HG02852 (cell line): Measurements from ENCODE around the gene SIGLECL1.

Experiments
- ATAC-seq: cut with Tn5 transposase; IDR thresholded peaks from one replicate; pipeline ENCODE4 v1.9.1; 2021; ENCODE audit warnings: mild to moderate bottlenecking, moderate library complexity; ENCODE audit not compliant: unreplicated experiment

Gene SIGLECL1

DNA sequence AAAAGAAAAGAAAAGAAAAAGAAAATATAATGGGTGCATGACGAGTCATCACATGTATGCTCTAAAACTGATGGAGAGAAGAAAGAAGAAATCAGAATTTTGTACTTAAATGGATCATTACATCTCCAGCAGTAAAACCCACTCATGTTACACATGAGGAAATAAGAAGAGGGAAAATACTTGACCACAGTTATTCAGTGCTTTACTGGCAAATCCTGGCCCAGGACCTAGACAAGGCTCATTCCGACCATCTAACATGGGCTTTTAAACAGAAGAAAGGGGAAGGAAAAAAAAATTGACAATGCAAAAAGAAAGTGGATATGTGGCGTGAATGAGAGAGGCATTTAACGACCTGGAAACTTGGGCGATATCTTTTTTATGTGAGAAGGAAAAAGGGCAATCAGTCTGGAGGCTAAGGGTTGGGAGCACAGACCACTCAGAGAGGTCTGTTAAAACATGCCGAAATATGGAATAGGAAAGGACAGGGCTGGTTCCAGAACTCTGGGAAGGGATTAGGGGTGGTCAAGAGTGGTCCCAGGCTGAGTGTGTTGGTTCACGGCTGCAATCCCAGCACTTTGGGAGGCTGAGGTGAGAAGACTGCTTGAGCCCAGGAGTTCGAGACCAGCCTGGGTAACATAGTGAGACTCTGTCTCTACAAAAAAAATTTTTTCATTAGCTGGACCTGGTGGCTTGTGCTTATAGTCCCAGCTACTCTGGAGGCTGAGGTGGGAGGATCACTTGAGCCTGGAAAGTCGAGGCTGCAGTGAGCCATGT lies 1.6 kb downstream of the SIGLECL1 start:
- ATAC-seq = no peak

DNA sequence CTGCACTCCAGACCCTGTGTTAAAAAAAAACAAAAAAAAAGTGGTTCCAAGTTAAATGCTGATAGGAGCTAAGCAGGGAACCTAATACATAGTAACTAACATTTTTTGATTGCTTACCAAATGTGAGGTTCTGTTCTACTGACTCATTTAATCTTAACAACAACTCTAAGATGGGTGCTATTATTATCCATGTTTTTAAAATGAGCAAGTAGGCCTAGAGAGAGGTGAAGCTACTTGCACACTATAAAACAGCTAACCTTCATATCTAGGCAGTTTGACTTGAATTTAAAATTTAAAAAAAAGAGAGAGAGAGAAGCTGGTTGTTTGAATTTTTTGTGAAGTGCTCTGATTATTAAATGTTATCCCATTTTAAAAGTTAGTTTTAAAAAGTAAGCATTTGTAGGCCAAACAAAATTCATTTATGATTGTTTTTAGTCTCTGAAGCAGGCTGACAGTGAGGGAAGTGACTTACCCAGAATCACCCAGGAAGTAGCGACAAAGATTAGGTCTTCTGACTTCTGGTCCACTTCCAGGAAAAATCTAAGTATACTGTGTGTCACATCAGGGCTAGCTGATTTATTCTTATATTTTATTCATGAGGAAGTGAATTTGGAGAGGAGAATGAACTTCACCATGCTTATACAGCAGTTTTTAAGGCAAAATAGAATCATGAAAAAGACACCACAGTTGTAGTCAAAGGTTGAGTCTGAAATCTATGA lies 2.4 kb downstream of the SIGLECL1 start:
- no peak for ATAC-seq

DNA sequence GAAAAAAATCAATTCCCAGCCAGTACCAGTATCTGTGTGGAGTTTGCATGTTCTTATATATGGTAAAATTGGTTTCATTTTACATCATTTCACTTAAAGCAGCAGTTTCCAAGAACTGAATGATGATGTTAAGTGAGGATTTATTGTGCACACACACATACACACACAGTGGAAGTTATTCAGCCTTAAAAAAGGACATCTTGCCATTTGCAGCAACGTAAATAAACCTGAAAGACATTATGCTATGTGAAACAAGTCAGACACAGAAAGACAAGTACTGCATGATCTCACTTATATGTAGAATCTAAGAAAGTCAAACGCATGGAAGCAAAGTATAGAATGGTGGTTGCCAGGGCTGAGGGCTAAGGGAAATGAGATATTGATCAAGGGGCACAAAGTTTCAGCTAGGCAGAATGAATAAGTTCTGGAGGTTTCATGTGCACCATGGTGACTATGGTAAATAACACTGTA lies 5.3 kb downstream of the SIGLECL1 start:
- no peak for ATAC-seq

DNA sequence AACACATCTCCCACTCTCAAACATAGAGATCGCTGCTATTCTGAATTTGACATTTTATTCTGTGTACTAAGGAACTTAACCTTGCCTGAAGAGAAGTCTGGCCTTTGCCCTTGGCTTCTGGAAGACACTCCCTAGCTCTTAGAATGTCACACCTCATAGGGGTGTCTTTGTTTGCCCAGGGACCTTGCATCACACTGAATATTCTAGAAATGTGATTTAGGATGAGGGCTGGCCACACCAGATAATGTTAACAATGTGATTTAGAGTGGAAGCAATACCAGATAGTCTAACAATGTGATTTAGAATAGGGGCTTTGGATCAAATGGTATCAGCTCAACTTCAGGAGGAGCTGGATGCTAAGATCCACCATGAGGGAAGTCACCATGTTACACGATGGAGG lies 6.6 kb downstream of the SIGLECL1 start:
- ATAC-seq = no peak

DNA sequence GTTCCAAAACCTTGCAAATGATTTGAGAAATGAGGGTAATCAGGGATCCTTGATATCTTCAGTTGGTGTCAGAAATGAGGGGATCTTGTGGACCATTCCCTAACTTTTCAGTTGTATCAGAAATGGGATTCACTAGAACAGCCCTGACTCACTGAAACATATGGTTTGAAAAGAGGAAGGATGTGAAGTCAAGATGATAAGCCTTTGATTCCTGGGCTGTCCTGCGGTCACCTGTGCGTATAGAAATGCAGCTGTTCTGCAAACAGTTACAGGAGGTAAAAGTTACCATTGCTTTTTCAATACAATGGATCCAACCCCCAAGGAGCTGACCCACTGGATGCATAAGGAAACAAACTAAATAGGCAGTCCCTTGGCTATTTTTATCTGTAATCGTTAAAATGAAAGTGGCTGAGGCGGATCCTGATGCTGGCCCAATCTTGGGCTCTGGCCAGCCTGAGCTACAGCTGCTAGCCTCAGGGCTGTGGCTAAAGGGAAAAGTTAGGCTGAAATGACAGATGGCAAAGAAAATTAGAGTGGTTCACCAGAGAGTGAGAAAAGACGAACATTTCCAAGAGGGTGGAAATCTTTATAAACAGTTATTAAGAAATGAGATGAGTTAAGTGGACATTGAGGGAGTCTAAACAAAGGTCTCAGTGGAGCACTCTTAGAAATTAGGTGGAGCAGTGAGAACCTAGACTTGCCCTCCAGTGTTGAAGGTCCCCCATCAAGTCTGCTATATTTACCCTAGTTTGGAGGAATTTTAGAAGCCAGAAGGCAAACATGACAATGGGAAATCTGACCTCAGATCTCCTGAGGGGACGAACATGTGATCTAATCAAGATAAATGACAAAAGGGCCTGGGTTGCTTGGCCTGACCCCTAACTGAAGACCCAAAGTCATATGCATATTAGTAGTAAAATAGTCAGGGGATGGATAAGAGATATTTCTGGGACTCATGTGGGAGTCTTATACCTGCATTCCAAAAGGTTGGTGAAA lies 7.6 kb downstream of the SIGLECL1 start:
- no peak for ATAC-seq

DNA sequence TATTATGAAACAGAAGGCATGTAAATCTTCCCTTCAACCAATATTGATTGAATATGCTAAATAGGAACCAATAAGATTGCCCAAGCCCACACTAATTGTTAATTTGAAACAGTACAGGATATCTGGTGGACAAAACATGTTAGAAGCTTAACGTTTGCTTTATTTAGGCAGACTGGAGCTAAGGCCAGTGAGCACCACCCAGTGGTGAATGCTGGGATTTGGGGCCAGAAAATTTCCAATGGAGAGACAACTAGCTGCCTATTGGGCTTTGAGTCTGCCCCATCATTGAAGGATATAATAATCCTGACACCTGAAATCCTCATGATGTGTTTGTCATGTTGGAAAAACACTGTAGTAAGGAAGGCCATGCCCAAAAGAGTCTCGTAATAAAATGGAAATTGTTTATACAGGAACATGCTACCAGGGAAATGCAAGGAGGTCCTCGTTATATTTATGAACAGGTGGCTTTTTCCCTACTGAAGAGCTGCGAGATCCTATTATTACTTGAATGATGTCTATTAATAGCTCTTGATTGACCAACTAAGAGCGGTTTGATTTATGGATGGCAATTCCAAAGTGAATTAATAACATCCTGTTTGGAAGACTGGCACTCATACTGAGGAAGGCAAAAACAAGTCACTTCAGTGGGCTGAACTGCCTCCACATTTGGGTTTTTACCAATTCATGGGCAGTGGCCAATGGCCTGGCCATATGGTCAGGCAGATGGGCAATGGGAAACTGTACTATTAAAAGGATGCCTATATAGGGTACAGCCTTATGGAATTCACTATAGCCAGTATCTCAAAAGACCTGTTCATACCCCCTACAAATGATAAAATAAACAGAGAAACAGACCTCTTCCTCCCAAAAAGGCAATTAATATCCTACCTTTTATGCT lies 8.7 kb downstream of the SIGLECL1 start:
- no peak for ATAC-seq

DNA sequence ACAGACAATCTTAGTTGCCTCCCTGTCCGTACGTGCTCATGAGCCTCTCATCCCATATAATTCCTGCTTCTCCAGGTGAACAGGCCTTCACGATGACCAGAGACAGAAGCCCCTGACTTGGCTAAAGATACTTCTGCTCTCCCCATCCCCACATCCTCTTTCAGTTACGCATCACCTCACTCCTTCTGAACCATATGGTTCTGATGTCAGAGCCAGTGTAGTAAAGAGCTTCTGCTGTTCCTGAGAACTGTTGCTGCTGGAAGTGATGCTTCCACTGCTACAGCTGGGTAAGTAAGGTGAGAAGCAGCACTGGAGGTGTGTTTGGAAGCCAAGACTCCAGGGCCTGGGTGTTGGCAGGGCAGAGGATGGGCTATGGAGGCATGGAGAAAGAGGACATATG lies 12.9 kb downstream of the SIGLECL1 start:
- no peak for ATAC-seq

DNA sequence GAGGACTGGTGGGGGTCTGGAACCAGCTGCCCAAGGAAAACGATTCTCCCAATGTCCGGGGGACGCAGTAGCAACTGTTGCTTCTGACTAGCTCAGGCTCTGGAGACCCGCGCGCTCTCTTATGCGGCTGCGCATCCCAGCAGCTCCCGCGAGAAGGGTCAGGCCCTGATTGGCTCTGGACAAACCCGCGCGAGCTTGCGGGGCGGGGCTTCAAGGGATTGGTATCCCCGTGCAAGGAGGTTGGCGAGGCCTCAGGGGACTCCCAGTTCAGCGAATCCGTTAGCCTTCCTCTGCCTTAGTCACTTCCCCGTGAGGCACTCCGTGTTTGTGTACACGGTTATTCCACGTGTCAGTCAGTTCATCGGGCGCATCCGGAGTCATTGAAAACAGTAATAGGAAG lies 20.2 kb downstream of the SIGLECL1 start:
- ATAC-seq = no peak

DNA sequence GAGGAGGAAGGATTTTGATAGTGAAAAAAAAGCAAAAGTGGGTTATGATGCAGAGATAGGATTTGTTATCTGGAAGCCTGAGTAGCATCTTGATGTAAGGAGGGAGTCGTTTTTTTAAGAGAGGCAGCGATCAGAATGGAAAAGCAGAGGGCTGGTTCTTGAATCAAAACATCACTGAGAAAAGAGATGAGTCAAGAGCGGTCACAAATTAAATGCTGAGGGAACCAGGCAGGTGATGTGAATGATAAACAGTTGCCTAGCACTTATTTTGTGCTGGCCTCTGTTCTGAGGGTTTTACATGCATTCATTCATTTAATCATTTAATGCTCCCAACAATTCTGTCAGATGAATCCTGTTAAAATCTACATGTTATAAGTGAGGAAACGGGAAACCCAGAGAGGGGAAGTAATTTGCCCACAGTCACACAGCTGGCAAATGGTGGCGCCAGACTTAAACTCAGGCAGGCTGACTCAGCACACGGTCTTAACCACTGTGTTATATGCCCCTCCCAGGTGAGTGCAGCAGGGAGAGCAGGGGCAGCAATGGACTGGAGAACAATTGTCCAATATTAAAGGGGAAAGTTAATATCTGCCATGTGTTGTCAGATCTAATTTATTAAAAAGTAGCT lies 21.4 kb downstream of the SIGLECL1 start:
- no peak for ATAC-seq

DNA sequence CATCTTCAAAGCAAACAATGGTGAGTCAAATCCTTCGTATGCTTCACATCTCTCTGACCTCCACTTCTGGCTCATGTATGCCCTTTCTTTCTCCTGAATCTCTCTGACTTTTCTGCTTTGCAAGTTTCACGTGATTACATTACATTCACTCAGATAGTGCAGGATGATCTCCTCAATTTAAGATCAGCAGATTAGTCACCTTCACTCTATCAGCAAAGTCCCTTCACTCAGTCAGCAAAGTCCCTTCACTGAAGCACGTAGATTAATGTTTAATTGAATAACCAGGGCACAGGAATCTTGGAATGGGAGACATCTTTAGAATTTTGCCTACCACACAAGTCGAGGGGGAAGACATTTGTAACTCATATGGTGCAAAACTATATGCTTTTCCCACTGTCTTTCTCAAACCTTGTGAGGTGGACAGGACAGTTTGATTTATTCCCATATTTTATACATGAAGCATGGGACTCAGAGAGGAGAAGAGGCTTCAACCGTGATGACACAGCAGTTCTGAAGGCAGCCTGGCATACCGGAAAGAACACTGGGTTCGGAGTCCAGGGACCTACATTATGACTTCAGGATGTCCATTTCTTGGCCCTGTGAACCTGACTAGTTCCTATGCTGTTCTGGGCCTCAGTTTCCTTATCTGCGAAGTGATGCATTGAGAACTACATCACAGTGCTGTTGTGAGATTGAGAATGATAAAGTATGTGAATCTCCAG lies 23.3 kb downstream of the SIGLECL1 start:
- no peak for ATAC-seq

DNA sequence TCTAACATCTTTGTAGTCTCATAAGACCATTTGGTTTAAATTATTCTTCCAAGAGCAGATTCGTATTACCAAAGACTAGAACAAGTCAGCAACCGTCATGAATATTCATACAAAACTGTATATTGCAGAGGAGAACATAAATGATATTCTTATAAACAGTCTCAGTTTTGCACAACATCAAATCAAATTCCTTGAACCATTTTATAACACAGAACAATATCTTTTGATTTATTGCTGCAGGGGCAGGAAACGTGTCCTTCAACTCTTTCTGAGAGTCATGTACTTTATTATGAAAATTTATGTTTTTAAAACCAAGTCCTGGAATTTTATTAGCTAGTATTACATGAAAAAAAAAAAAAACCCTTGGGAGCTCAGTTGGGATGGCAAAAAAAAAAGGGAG lies 26.2 kb downstream of the SIGLECL1 start:
- no peak for ATAC-seq

DNA sequence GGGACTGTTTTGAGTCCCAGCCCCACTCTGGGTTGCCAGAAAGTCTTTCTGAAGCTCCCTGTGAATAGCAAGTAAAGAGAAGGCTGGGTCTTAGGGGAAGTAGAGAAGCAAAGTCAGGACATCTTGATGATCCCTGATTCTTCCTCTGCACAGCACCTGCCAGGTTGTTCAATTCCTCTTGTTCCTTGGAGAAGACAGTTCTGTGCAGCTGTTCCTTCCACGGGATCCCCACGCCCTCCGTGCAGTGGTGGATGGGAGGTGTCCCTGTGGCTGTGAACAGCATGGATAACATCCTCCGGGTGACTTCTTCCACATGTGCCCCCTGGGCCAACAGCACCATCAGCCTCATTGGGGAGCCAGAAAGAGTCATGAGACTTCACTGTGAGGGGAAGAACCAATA lies 31.5 kb downstream of the SIGLECL1 start:
- ATAC-seq = no peak

DNA sequence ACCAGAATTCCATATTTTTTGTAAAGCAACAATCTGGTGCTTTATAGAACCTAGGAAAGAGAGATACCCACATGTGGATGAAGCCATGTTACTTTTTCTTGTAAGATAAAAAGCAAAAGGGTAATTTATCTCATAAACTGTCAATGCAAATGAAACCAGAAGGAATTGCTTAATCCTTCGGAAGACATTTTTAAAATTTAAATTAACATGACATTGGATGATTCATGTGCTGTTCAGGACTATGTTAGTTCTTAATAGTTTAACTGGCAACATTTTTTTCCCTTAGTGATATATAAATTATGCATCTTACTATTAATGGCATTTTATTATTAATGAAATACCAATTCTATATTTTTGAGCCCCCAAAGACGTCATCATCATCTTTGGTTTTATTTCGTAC lies 34.8 kb downstream of the SIGLECL1 start:
- ATAC-seq = no peak

DNA sequence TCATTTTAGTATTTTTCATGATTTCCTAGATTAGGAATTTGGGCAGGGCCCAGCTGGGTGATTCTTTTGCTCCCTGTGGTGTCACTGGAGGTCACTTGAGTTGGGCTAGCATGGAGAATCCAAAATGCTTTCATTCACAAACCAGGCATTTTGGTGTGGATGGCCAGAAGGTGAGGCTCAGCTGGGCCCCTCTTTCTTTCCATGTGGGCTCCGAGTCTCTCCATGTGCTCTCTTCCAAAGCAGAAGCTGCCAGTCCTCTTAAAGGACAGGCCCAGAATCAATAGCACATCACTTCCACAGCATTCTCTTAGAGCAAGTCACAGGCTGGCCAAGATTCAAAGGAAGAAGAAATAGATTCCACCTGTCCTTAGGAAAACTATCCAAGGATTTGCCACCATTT lies 38.8 kb downstream of the SIGLECL1 start:
- ATAC-seq = no peak

DNA sequence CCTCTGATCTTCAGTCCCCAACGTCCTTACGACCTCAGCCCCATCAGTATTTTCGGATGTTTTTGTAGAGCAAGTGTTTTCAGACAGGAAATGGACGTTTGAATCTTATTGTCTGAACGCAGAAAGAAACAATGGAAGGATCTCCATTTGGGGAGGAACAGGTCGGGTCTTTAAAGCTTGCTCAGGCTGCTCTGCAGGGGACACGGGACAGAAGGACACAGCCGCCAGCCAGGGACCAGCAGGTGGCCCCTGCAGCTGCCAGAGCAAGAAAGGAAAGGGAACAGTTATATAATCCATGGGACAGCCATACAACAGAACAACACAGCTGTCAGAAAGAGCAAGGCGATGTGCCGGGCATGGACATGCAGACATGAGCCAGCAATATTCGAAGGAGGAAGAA lies 42.1 kb downstream of the SIGLECL1 start:
- no peak for ATAC-seq

DNA sequence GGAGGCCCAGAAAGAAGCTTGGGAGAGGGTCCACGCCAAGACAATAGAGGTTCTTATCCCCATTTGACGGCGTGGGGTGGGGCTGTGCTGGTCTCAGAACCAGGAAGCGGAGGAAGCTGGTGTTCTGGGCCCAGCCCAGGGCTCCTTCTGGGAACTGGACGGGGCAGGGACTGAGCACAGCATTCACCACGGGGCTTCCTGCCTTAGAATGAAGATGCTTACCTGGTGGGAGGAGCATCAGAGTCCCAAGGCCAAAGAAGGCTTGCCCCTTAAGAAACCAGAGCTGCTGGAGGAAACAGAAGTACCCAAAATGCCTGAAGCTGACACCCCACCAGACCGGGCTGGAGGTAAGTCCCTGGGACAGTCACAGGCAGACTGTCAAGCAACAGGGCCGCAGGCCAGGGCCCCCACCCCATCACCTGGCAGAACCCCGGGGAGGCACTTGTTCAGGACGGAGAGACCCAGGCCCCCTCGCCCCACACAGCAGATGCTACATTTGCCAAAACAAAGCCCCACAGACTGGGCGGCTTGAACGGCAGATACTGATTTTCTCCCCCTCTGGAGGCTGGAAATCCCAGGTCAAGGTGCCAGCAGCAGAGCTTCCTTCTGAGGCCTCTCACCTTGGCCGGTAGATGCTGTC lies 42.8 kb downstream of the SIGLECL1 start:
- no peak for ATAC-seq

DNA sequence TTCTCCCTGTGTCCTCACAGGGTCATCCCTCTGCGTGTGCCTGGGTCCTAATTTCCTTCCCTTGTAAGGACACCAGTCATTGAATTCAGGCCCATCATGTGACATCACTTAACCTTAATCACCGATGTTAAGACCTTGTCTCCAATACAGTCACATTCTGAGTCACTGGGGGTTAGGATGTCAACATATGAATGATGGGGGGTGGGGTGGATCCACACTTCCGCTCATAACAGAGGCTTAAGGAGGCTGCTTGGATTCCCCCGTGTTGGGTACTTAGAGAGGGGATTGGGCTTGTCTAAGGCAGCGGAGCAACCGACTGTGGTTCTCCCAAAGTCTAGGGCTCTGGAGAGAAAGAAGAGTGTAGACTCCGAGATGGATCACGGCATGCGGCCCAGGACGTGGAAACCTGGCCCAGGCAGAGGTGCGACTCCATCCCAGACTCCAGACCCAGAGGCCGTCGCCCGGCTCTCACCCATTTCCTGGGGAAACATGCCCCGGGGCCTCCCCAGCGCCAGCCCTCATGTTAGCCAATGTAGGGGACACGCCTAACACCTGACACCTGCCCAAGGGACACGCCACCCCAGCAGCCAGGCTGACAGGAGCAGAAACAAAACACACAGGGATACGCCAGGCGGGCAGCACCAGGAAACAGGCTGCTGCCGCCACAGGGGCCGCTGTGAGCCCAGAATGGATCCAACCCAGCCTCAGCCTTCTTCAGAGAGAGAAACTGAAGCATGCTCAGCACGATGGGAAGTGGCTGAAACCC lies 43.5 kb downstream of the SIGLECL1 start:
- ATAC-seq = no peak

DNA sequence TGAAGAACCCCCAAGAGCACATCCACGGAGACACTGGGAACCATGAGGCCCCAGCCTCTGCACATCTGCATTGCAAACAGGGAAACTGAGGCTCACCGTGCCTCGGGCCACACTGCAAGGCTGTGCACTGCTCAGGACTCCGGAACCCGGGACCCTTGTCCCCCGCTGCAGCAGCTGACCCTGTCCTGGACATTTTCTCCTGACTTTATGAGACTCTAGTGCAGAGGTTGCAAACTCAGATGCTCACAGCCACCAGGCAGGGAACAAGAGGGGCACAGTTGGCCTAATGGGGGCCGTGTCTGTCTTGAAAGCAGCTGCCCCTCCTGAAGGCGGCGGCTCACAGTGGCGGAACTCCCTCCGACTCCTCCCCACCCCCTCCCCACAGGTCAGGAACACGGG lies 44.1 kb downstream of the SIGLECL1 start:
- ATAC-seq = no peak
